ENCODE measurements around the gene MRPL16.

GRCh38 chr11:59777104-59777503 lies 33.5 kb downstream of the MRPL16 start:
- TF ChIP-seq CTCF (conservative IDR thresholded peaks at IDR 0.05; ENCODE audit: low read depth, low read length), result no peak
- TF ChIP-seq EZH2 (IDR thresholded peaks at IDR 0.05; ENCODE audit: low read length, unreplicated experiment), result no peak

Data from PC-3 (cell line).